HepG2 (cell line): ENCODE data around the gene GPRIN1. TPM values are rescaled to one million over a fixed set of nuclear protein-coding genes. Genes with fewer than 3 reads are reported as not detected.

Experiments
- ATAC-seq: fragments of 200-7000 bp; cut with Tn5 transposase; 3 replicates; pipeline ENCODE4 v1.9.1; 2020; ENCODE audit warnings: mild to moderate bottlenecking, moderate library complexity
- BruUV-seq: library from RNA; stranded (reverse); fragments of 400-500 nt; replicated peaks from 2 replicates; lab custom pipeline; 2021; lab: Mats Ljungman, UMichigan
- CTCF ChIA-PET: fragments of 300-600 bp; formaldehyde crosslinking; extraction: SDS; loops from one replicate; lab custom pipeline; 2021; ENCODE audit warnings: low total read pairs, inconsistent platforms, low intra/inter-chr PET ratio; lab: Yijun Ruan, JAX
- POLR2A ChIA-PET: fragments of 350-600 bp; sonication (Branson Sonifier 250); formaldehyde crosslinking; loops from one replicate; lab custom pipeline; 2020; ENCODE audit warnings: antibody characterized with exemption, inconsistent platforms; lab: Yijun Ruan, JAX
- DNase-seq: peaks from one replicate; pipeline ENCODE4 v3.0.0-alpha.2; 2015; ENCODE audit warnings: low spot score
- FAIRE-seq: peaks from 3 replicates; lab custom pipeline; 2011; peaks lifted over from hg19 to GRCh38; lab: Jason Lieb, UNC
- H2AFZ ChIP-seq: one replicate; pipeline ENCODE4 v1.6.1; 2011; ENCODE audit warnings: low read length, inconsistent platforms
- H3K27ac ChIP-seq: fragments of 300-600 bp; 3 replicates; pipeline ENCODE4 v1.8.0; 2011; ENCODE audit warnings: mixed run types, mild to moderate bottlenecking, mixed read lengths, low read length, inconsistent platforms; ENCODE audit not compliant: insufficient read depth; ENCODE audit errors: extremely low read length
- H3K27me3 ChIP-seq, 2 experiments: fragments of 200-600 bp in 1 of 2; 2 replicates in 1 of 2; 3 replicates in 1 of 2; pipeline versions ENCODE4 v1.6.0 to v1.8.0; 2011; ENCODE audit warnings: low read length in 2 of 2, mild to moderate bottlenecking in 2 of 2, moderate library complexity in 2 of 2, inconsistent platforms in 1 of 2; ENCODE audit not compliant: insufficient read depth in 2 of 2, control insufficient read depth in 1 of 2
- H3K36me3 ChIP-seq, 2 experiments: fragments of 200-600 bp in 1 of 2; replicated peaks in 1 of 2; 2 replicates in 1 of 2; 3 replicates in 1 of 2; pipeline versions ENCODE4 v1.5.1 to v1.8.0; 2011; ENCODE audit warnings: low read length in 2 of 2, inconsistent platforms in 1 of 2; ENCODE audit not compliant: insufficient read depth in 2 of 2, control insufficient read depth in 1 of 2
- H3K4me1 ChIP-seq: 2 replicates; pipeline ENCODE4 v1.5.1; 2012; ENCODE audit warnings: low read length, inconsistent platforms; ENCODE audit not compliant: insufficient read depth
- H3K4me2 ChIP-seq: 2 replicates; pipeline ENCODE4 v1.6.0; 2011; ENCODE audit warnings: low read depth, low read length, inconsistent platforms
- H3K4me3 ChIP-seq, 3 experiments: fragments of 200-600 bp in 1 of 3; sonication (generic), shearing (Covaris generic) in 1 of 3; replicated peaks in 1 of 3; 2 replicates each; pipeline ENCODE4 v1.5.1; 2011 to 2016; ENCODE audit warnings: low read length in 3 of 3, inconsistent platforms in 2 of 3, low read depth in 2 of 3, mild to moderate bottlenecking in 2 of 3, control low read depth in 1 of 3, mixed read lengths in 1 of 3; ENCODE audit not compliant: insufficient read depth in 1 of 3
- H3K79me2 ChIP-seq: one replicate; pipeline ENCODE4 v1.6.1; 2011; ENCODE audit warnings: low read length, inconsistent platforms; ENCODE audit not compliant: insufficient read depth
- H3K9ac ChIP-seq: 2 replicates; pipeline ENCODE4 v1.6.0; 2011; ENCODE audit warnings: mild to moderate bottlenecking, low read depth, low read length, inconsistent platforms; ENCODE audit not compliant: insufficient read depth
- H3K9me3 ChIP-seq: 2 replicates; pipeline ENCODE4 v1.5.1; 2012; ENCODE audit warnings: mild to moderate bottlenecking, low read length
- H4K20me1 ChIP-seq: 2 replicates; pipeline ENCODE4 v1.6.0; 2011; ENCODE audit warnings: inconsistent platforms, mild to moderate bottlenecking, low read length, moderate library complexity; ENCODE audit not compliant: insufficient read depth
- ATF1 ChIP-seq: IDR thresholded peaks from 2 replicates; pipeline ENCODE4 v1.6.1; 2016; ENCODE audit warnings: mild to moderate bottlenecking, control low read depth
- EP300 ChIP-seq, 3 experiments: sonication (generic) in 1 of 3; formaldehyde crosslinking in 1 of 3; IDR thresholded peaks; 2 replicates each; pipeline versions ENCODE4 v1.5.1 to v1.6.1; 2011 to 2020; ENCODE audit warnings: low read depth in 2 of 3, low read length in 2 of 3, borderline replicate concordance in 1 of 3, improper control_type of control experiment in 1 of 3, mild to moderate bottlenecking in 1 of 3, missing genetic modification reagents in 1 of 3, moderate library complexity in 1 of 3
- FOXP1 ChIP-seq, 2 experiments: fragments of 450-650 bp in 1 of 2; IDR thresholded peaks; 2 replicates each; pipeline ENCODE4 v1.6.1; 2017 to 2018; ENCODE audit warnings: antibody characterized with exemption in 1 of 2
- GFI1 ChIP-seq: sonication (generic); formaldehyde crosslinking; IDR thresholded peaks from 2 replicates; pipeline ENCODE4 v1.5.0; 2020; ENCODE audit warnings: missing genetic modification reagents, mild to moderate bottlenecking, borderline replicate concordance
- PRDM10 ChIP-seq: sonication (generic); formaldehyde crosslinking; IDR thresholded peaks from 2 replicates; pipeline ENCODE4 v1.4.0; 2020; ENCODE audit warnings: low read depth, missing genetic modification reagents
- RNF2 ChIP-seq: fragments of 450-650 bp; conservative IDR thresholded peaks from 2 replicates; pipeline ENCODE4 v1.6.1; 2016; ENCODE audit warnings: low read depth
- SAFB2 ChIP-seq: sonication (generic); formaldehyde crosslinking; IDR thresholded peaks from 2 replicates; pipeline ENCODE4 v1.5.1; 2020; ENCODE audit warnings: missing genetic modification reagents, low read depth, mild to moderate bottlenecking, borderline replicate concordance
- TCF7 ChIP-seq: sonication (generic); IDR thresholded peaks from 2 replicates; pipeline ENCODE4 v1.6.1; 2016; ENCODE audit warnings: antibody characterized with exemption, low read depth
- TSC22D2 ChIP-seq: sonication (generic); formaldehyde crosslinking; IDR thresholded peaks from 2 replicates; pipeline ENCODE4 v1.5.1; 2020; ENCODE audit warnings: missing genetic modification reagents, mild to moderate bottlenecking, borderline replicate concordance
- ZFP36 ChIP-seq: fragments of 150-350 bp; IDR thresholded peaks from 2 replicates; pipeline ENCODE4 v1.6.1; 2018; ENCODE audit warnings: borderline replicate concordance, low read length, low read depth; ENCODE audit not compliant: partially characterized antibody
- ZNF460 ChIP-seq: sonication (generic); formaldehyde crosslinking; IDR thresholded peaks from 2 replicates; pipeline ENCODE4 v1.5.1; 2020; ENCODE audit warnings: missing genetic modification reagents, mild to moderate bottlenecking, borderline replicate concordance
- ZNF746 ChIP-seq: sonication (generic); formaldehyde crosslinking; IDR thresholded peaks from 2 replicates; pipeline ENCODE4 v1.8.0; 2022; ENCODE audit warnings: mild to moderate bottlenecking, missing genetic modification reagents
- ZNF747 ChIP-seq: sonication (generic); formaldehyde crosslinking; IDR thresholded peaks from 2 replicates; pipeline ENCODE4 v1.8.1; 2023; ENCODE audit warnings: missing genetic modification reagents, mild to moderate bottlenecking, borderline replicate concordance
- WGBS: methylation state at CpG from one replicate; pipeline ENCODE4 v1.1.6; 2017; ENCODE audit warnings: low lambda C conversion rate; 5-methylcytosine and 5-hydroxymethylcytosine counted together
- in situ Hi-C: cut with HindIII; loops from 2 replicates; pipeline ENCODE4 v1.10.0; 2017; ENCODE audit warnings: low pct_unique_long_range_greater_than_20kb; ENCODE audit not compliant: extremely low pct_ligation_motif_present
- intact Hi-C: fragments of 100-400 bp; cut with micrococcal nuclease; formaldehyde crosslinking; loops from one replicate; pipeline ENCODE4 v1.10.0; 2022; ENCODE audit not compliant: unreplicated experiment
- polyA plus RNA-seq, 8 experiments: library from polyadenylated mRNA; depleted of rRNA in 3 of 8; stranded (reverse) in 7 of 8; unstranded in 1 of 8; fragments of >200 nt; fragmentation: Illumina TruSeq in 4 of 8; extraction: Trizol in 4 of 8; gene quantifications; 2 replicates each; pipeline versions ENCODE4 v1.2.1 to v1.2.3, GENCODE V29; 2011 to 2016; ENCODE audit warnings: low read depth in 4 of 8, missing spikeins in 1 of 8, mixed read lengths in 1 of 8; ENCODE audit not compliant: insufficient read depth in 1 of 8
- total RNA-seq, 5 experiments: library from RNA; depleted of rRNA; stranded (reverse); fragments of >200 nt; fragmentation: Illumina TruSeq; extraction: Trizol; gene quantifications; 2 replicates each; pipeline ENCODE4 v1.2.3, GENCODE V29; 2016; ENCODE audit warnings: low read depth in 1 of 5

The GPRIN1 gene
- total and polyA plus RNA-seq, 2 of the 13 experiments (the other 11 are each of a cell fraction or from before 2014, with no cell fraction given), result 0.32 to 2.0 TPM

GRCh38 chr5:176652136-176652535 lies 42.2 kb upstream of the GPRIN1 start (continued):
- TF ChIP-seq PRDM10 (CRISPR knock-in tag) (no peak), SAFB2 (no peak), FOXP1 (IDR thresholded peaks at IDR 0.05) (no peak), FOXP1 (CRISPR knock-in tag; IDR thresholded peaks at IDR 0.05) (no peak), ZFP36 (no peak), GFI1 (no peak), ZNF746 (no peak), TSC22D2 (CRISPR knock-in tag) (no peak), ATF1 (CRISPR knock-in tag) (no peak), ZNF460 (CRISPR knock-in tag) (no peak), ZNF747 (CRISPR knock-in tag) (no peak)

- H3K36me3 ChIP-seq, result no peaks in the 10 kb centered on the region; a peak in 1 of 5 replicates
- BruUV-seq, result no TSS peak
- intact Hi-C loops, result no loop called here
- no peak overlapping the region for H2AFZ ChIP-seq
- ATAC-seq, result no peak
- TF ChIP-seq RNF2 (no peak), EP300 (IDR thresholded peaks at IDR 0.05; ENCODE audit: low read depth in 2 of 2, low read length in 2 of 2) (no peak), EP300 (CRISPR knock-in tag; IDR thresholded peaks at IDR 0.05; ENCODE audit: borderline replicate concordance) (no peak), TCF7 (no peak)
- TF ChIP-seq, all 625 proteins: peak for 0
- no peak overlapping the region for H3K9ac ChIP-seq
- H3K4me2 ChIP-seq, result no peak overlapping the region
- H3K4me1 ChIP-seq, result peaks cover 14% of the 10 kb centered on the region
- POLR2A ChIA-PET, result no interaction called here
- no peak overlapping the region for H3K4me3 ChIP-seq
- in situ Hi-C loops, result no loop called here
- H3K79me2 ChIP-seq, result no peaks in the 10 kb centered on the region
- H3K9me3 ChIP-seq, result no peaks in the 10 kb centered on the region
- H3K27me3 ChIP-seq, result no peaks in the 10 kb centered on the region
- CTCF ChIA-PET, result no interaction called here
- no peak overlapping the region for H3K27ac ChIP-seq
- DNase-seq (no peak), FAIRE-seq (no peak)
- no peaks in the 10 kb centered on the region for H4K20me1 ChIP-seq
- WGBS, result 77% methylated on average over 10 of the region's 17 CpGs
These were observed 41.6 kb upstream of the GPRIN1 start for GRCh38 chr5:176651472-176651980.
